Gastroesophageal sphincter (tissue), 4 donors: ENCODE data around the gene FAM219B. TPM values are rescaled to one million over a fixed set of nuclear protein-coding genes. Genes with fewer than 3 reads are reported as not detected.

Experiments
- ATAC-seq: fragments of 150-250 bp; one replicate; pipeline ENCODE4 v1.9.1; 2016; ENCODE audit warnings: mild to moderate bottlenecking, moderate library complexity
- H3K27ac ChIP-seq, 4 donors: fragments of 200-600 bp; sonication (generic) in 3 of 4; 1 replicate in 3 of 4; 2 replicates in 1 of 4; pipeline ENCODE4 v1.5.1; 2016 to 2019
- H3K27me3 ChIP-seq: fragments of 200-600 bp; sonication (generic); one replicate; pipeline ENCODE4 v1.5.1; 2019
- H3K36me3 ChIP-seq, 2 donors: fragments of 200-600 bp; sonication (generic); one replicate each; pipeline ENCODE4 v1.5.1; 2019; ENCODE audit warnings: control low read depth in 1 of 2
- H3K4me1 ChIP-seq, 3 donors: fragments of 200-600 bp; sonication (generic); 1 replicate in 2 of 3; 2 replicates in 1 of 3; pipeline ENCODE4 v1.5.1; 2016 to 2019; ENCODE audit warnings: control low read depth in 2 of 3
- H3K4me3 ChIP-seq, 2 donors: fragments of 200-600 bp; sonication (generic); one replicate each; pipeline ENCODE4 v1.5.1; 2019; ENCODE audit warnings: mild to moderate bottlenecking in 1 of 2, moderate library complexity in 1 of 2
- H3K9me3 ChIP-seq, 3 donors: fragments of 200-600 bp; sonication (generic); one replicate each; pipeline ENCODE4 v1.5.1; 2017 to 2019; ENCODE audit warnings: control low read depth in 2 of 3
- EP300 ChIP-seq: sonication (generic); formaldehyde crosslinking; IDR thresholded peaks from one replicate; pipeline ENCODE4 v1.6.1; 2017; ENCODE audit warnings: antibody characterized with exemption, mild to moderate bottlenecking
- POLR2A ChIP-seq, 2 donors: fragments of 450-650 bp; IDR thresholded peaks; one replicate each; pipeline ENCODE4 v1.6.1; 2017; ENCODE audit warnings: antibody characterized with exemption in 2 of 2, mild to moderate bottlenecking in 2 of 2, moderate library complexity in 1 of 2
- POLR2AphosphoS5 ChIP-seq: sonication (generic); formaldehyde crosslinking; IDR thresholded peaks from one replicate; pipeline ENCODE4 v1.6.1; 2017; ENCODE audit warnings: antibody characterized with exemption
- WGBS, 2 donors: methylation state at CpG; one replicate each; pipeline ENCODE4 v1.1.5; 2018; ENCODE audit warnings: low coverage in 1 of 2; 5-methylcytosine and 5-hydroxymethylcytosine counted together
- total RNA-seq, 4 donors: library from RNA; depleted of rRNA; stranded (reverse); fragments of >200 nt; gene quantifications; one replicate each; pipeline ENCODE4 v1.1.0, GENCODE V29; 2016
- TF ChIP-seq, protein P1 (sequence below), 4 experiments: fragments of 200-600 bp in 2 of 4; fragments of 450-650 bp in 2 of 4; sonication (generic) in 1 of 4; IDR thresholded peaks; one replicate each; pipeline ENCODE4 v1.5.1; 2017 to 2019; ENCODE audit warnings: antibody characterized with exemption in 4 of 4, mild to moderate bottlenecking in 2 of 4, moderate library complexity in 2 of 4

FAM219B gene
- total RNA-seq, 4 donors from 2014 or later = 85.0 to 93.4 (median 88.8) TPM

DNA sequence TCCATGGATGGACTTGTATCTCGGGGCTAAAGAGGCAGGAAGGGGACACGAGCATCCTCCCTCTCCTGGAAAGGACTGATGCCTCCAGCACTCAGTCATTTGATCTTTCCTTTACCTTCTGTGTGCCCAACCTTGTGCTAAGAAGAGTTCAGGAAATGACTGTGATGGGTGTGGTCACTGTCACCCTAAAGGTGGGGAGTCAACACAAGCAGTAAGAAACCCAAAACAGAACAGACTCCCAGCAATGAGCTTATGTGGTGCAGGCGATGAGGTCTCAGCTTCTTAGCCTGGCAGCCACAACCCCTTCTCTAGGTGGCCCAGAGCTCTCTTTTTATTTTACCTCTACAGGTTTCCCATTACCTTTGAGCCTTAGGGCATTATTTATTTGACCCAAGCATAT is 13.0 kb downstream of the FAM219B start:
- Histone ChIP-seq H3K27ac (no peak overlapping the region), H3K4me1 (peaks cover 0 to 27% (median 10%) of the 10 kb centered on the region in 3 donors), H3K36me3 (peaks cover 0 to 72% of the 10 kb centered on the region in 2 donors), H3K9me3 (no peaks in the 10 kb centered on the region), H3K4me3 (no peak overlapping the region), H3K27me3 (no peaks in the 10 kb centered on the region)
- TF ChIP-seq POLR2A (IDR thresholded peaks at IDR 0.05) (no peak), EP300 (no peak), POLR2AphosphoS5 (no peak)
- TF ChIP-seq, protein P1, sequence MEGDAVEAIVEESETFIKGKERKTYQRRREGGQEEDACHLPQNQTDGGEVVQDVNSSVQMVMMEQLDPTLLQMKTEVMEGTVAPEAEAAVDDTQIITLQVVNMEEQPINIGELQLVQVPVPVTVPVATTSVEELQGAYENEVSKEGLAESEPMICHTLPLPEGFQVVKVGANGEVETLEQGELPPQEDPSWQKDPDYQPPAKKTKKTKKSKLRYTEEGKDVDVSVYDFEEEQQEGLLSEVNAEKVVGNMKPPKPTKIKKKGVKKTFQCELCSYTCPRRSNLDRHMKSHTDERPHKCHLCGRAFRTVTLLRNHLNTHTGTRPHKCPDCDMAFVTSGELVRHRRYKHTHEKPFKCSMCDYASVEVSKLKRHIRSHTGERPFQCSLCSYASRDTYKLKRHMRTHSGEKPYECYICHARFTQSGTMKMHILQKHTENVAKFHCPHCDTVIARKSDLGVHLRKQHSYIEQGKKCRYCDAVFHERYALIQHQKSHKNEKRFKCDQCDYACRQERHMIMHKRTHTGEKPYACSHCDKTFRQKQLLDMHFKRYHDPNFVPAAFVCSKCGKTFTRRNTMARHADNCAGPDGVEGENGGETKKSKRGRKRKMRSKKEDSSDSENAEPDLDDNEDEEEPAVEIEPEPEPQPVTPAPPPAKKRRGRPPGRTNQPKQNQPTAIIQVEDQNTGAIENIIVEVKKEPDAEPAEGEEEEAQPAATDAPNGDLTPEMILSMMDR (IDR thresholded peaks at IDR 0.05) = no peak
- ATAC-seq = no peak
- WGBS, 2 donors = 100% methylated on average over 1 of the region's 3 CpGs; no CpG with 5 or more reads in 1 of the 2 donors

DNA sequence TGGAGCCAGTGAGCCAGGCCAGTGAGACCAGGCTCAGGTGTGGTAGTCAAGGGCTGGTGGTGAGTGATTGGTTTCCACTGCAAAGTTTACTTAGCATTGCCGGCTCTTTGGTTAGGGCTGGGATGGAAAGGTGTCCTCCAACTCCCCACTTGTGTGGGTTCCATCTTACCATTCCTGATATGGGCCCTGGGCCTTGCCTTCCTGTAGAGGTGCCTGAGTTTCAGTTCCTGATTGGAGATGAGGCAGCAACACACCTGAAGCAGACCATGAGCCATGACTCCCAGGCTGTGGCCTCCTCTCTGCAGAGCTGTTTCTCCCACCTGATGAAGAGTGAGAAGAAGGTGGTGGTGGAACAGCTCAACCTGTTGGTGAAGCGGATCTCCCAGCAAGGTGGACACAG is 13.7 kb downstream of the FAM219B start:
- ATAC-seq = no peak
- H3K27me3 ChIP-seq = no peaks in the 10 kb centered on the region
- WGBS, 2 donors = 100% methylated on average over 1 of the region's 2 CpGs
- no peak for TF ChIP-seq POLR2AphosphoS5
- no peak for TF ChIP-seq EP300
- TF ChIP-seq POLR2A (IDR thresholded peaks at IDR 0.05) = no peak
- TF ChIP-seq, protein P1 (IDR thresholded peaks at IDR 0.05) = no peak
- H3K4me1 ChIP-seq = peaks cover 0 to 29% (median 11%) of the 10 kb centered on the region in 3 donors
- H3K36me3 ChIP-seq = peaks cover 0 to 65% of the 10 kb centered on the region in 2 donors
- no peak overlapping the region for H3K4me3 ChIP-seq
- H3K9me3 ChIP-seq = no peaks in the 10 kb centered on the region
- no peak overlapping the region for H3K27ac ChIP-seq

DNA sequence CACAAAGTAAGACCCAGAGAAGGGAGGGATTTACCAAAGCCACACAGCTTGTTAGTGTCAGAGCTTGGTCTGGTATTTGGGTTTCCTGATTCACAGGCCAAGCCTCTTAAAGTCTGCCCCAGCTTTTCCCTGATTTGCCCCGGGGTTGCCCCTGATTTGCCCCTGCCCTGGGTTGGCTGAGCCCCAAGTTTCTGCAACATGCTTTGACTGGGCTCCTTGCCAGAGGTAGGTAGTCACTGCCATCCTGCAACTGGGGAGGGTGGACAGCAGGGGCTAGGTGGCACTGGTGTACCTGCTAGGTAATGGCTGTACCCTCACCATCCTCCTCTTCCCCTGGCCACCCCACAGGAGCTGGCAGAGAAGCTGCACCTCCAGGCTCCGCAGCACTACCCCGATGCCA is 14.3 kb downstream of the FAM219B start:
- Histone ChIP-seq H3K36me3 (peaks cover 0 to 59% of the 10 kb centered on the region in 2 donors), H3K9me3 (no peaks in the 10 kb centered on the region), H3K27ac (no peak overlapping the region), H3K4me3 (no peak overlapping the region), H3K27me3 (no peaks in the 10 kb centered on the region), H3K4me1 (peaks cover 0 to 29% (median 11%) of the 10 kb centered on the region in 3 donors)
- no peak for TF ChIP-seq EP300
- no peak for ATAC-seq
- WGBS, 2 donors = 100% methylated on average over 1 of the region's 3 CpGs; no CpG with 5 or more reads in 1 of the 2 donors

DNA sequence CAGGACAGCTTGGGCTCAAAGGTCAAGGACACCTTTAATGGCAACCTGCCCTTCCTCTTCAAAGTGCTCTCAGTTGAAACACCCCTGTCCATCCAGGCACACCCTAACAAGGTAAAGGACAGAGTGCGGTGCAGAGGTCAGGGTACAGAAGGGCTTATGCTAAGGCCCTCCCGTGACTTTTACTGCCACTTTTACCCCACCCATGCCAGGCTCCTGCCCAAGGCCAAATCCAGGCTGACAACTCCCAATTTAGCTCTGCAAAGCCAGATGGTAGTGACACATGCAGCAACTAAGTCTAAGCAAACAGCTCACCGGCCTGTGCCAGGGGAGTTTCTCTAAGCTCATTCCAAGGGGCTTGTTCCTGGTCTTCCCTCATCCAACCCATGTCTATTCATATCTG is 15.2 kb downstream of the FAM219B start:
- no peak for ATAC-seq
- no peak overlapping the region for H3K4me3 ChIP-seq
- H3K4me1 ChIP-seq = peaks cover 0 to 29% (median 11%) of the 10 kb centered on the region in 3 donors
- H3K36me3 ChIP-seq = peaks cover 0 to 51% of the 10 kb centered on the region in 2 donors
- no peak overlapping the region for H3K27ac ChIP-seq
- 86 to 88% methylated on average over 1 to 3 of the region's 3 CpGs for WGBS, 2 donors
- no peaks in the 10 kb centered on the region for H3K9me3 ChIP-seq
- H3K27me3 ChIP-seq = no peaks in the 10 kb centered on the region
- TF ChIP-seq POLR2A (IDR thresholded peaks at IDR 0.05) = no peak
- TF ChIP-seq, protein P1 (IDR thresholded peaks at IDR 0.05) = no peak
- TF ChIP-seq POLR2AphosphoS5 = no peak
- no peak for TF ChIP-seq EP300

DNA sequence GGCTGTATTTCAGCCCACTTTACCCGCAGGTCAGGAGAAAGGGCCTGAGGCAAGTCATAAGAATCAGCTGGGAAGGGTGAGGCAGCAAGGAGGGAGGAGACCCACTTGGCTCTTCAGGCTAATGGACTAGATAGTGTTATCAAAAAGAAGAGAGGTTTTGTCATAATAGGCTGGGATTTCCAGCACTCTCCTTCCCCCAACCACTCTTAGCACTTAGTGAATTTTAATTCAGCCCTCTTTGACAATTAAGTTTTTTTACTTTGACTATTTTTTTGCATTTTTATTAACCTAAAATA is 16.0 kb downstream of the FAM219B start:
- H3K4me1 ChIP-seq = peaks cover 0 to 29% (median 11%) of the 10 kb centered on the region in 3 donors
- no peak for ATAC-seq
- peaks cover 0 to 42% of the 10 kb centered on the region in 2 donors for H3K36me3 ChIP-seq
- peak overlapping the region; percentile 60 to 82 for H3K4me3 ChIP-seq
- H3K27ac ChIP-seq = peak overlapping the region in 3 of 4 donors; percentile 84 to 89 (median 89)
- H3K27me3 ChIP-seq = no peaks in the 10 kb centered on the region
- TF ChIP-seq POLR2A (IDR thresholded peaks at IDR 0.05) = no peak
- no peak for TF ChIP-seq POLR2AphosphoS5
- TF ChIP-seq, protein P1 (IDR thresholded peaks at IDR 0.05) = no peak
- TF ChIP-seq EP300 = no peak
- WGBS, 2 donors = 0% methylated on average over 1 of the region's 1 CpG; no CpG with 5 or more reads in 1 of the 2 donors
- no peaks in the 10 kb centered on the region for H3K9me3 ChIP-seq
